Activated naive CD4-positive, alpha-beta T cell treated with anti-CD3 and anti-CD28 coated beads, Interleukin-2, amount 50 U/mL, for 16 hours (primary cell): Measurements from ENCODE around the gene DNAH17.
"Not testable (repeated sequence)": the region's sequence is repeated elsewhere in the genome, so short reads cannot be mapped to it uniquely, and the experiment has no call there.

Experiments
- DNase-seq: peaks from one replicate; pipeline ENCODE4 v3.0.0-alpha.2; 2020

The DNAH17 gene

GRCh38 chr17:78514521-78514920, 62.7 kb downstream of the DNAH17 start:
- DNase-seq, result no peak

- no peak for DNase-seq
Observed at GRCh38 chr17:78512976-78513375, 64.2 kb downstream of the DNAH17 start.

- DNase-seq, result no peak
Observed at GRCh38 chr17:78510141-78511075, 66.8 kb downstream of the DNAH17 start.

GRCh38 chr17:78507526-78507925, 69.7 kb downstream of the DNAH17 start:
- no peak for DNase-seq

- no peak for DNase-seq
Observed at GRCh38 chr17:78506454-78507309, 70.5 kb downstream of the DNAH17 start.

- no peak for DNase-seq
Observed at GRCh38 chr17:78504156-78504925, 72.9 kb downstream of the DNAH17 start.

- DNase-seq, result not testable (repeated sequence)
Observed at GRCh38 chr17:78503388-78503787, 73.8 kb downstream of the DNAH17 start.

GRCh38 chr17:78502611-78503148, 74.5 kb downstream of the DNAH17 start:
- DNase-seq, result no peak

GRCh38 chr17:78501241-78502036, 75.8 kb downstream of the DNAH17 start:
- DNase-seq, result no peak

- no peak for DNase-seq
Observed at GRCh38 chr17:78500806-78501205, 76.4 kb downstream of the DNAH17 start.

GRCh38 chr17:78499715-78500540, 77.3 kb downstream of the DNAH17 start:
- no peak for DNase-seq

- no peak for DNase-seq
Observed at GRCh38 chr17:78498848-78499247, 78.3 kb downstream of the DNAH17 start.

- peak; percentile 49 for DNase-seq
Observed at GRCh38 chr17:78497115-78497540, 80.1 kb downstream of the DNAH17 start.

GRCh38 chr17:78496311-78496710, 80.9 kb downstream of the DNAH17 start:
- DNase-seq, result no peak

GRCh38 chr17:78495634-78496033, 81.6 kb downstream of the DNAH17 start:
- no peak for DNase-seq

- DNase-seq, result no peak
Observed at GRCh38 chr17:78494696-78495330, 82.4 kb downstream of the DNAH17 start.

GRCh38 chr17:78493853-78494695, 83.1 kb downstream of the DNAH17 start:
- no peak for DNase-seq

GRCh38 chr17:78493450-78493849, 83.7 kb downstream of the DNAH17 start:
- DNase-seq, result no peak

GRCh38 chr17:78492116-78492799, 84.9 kb downstream of the DNAH17 start:
- DNase-seq, result no peak
